ENCODE results near the gene NAT9.

NAT9 gene

GRCh38 chr17:74728702-74729075 lies 47.5 kb downstream of the NAT9 start:
- DNase-seq (ENCODE audit: low read depth) = no peak

- no peak for DNase-seq (ENCODE audit: low read depth)
These were observed 48.0 kb downstream of the NAT9 start for GRCh38 chr17:74728033-74728701.

GRCh38 chr17:74725111-74725510 lies 51.0 kb downstream of the NAT9 start:
- no peak for DNase-seq (ENCODE audit: low read depth)

- DNase-seq (ENCODE audit: low read depth) = no peak
These were observed 52.3 kb downstream of the NAT9 start for GRCh38 chr17:74723891-74724290.

GRCh38 chr17:74722782-74723181 lies 53.4 kb downstream of the NAT9 start:
- DNase-seq (ENCODE audit: low read depth) = no peak

Measured in HS-27A (cell line).